SK-N-SH treated with all-trans-retinoic acid at 6 μM for 48 hours (cell line): Measurements from ENCODE around the gene NTN1.

Source experiments
- ZFP3 ChIP-seq: fragments of 250-450 bp; sonication (Bioruptor Pico); IDR thresholded peaks from 2 replicates; pipeline ENCODE4 v1.5.0; 2020; ENCODE audit warnings: mild to moderate bottlenecking, moderate library complexity
- TF ChIP-seq, protein P1 (sequence below): fragments of 250-450 bp; sonication (Bioruptor Pico); IDR thresholded peaks from 2 replicates; pipeline ENCODE4 v1.5.0; 2020; ENCODE audit warnings: mild to moderate bottlenecking, moderate library complexity

DNA sequence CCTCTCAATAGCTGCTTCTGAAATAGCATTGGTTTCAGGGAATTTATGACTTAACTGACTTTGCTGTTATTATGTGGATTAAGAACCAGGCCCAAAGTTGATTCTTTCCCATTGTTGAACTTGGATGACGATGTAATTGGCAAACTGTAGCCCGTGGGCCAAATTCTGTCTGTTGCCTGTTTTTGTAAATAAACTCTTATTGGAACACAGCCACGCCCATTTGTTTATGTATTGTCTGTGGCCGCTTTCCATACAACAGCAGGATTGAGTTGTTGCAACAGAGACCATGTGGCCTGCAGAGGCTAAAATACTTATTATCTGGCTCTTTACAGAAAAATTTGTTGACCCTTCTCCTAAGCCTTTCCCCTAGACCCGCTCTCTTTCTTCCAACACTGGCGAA is 31.6 kb downstream of the NTN1 start:
- TF ChIP-seq ZFP3 (CRISPR knock-in tag) = no peak
- TF ChIP-seq, protein P1, sequence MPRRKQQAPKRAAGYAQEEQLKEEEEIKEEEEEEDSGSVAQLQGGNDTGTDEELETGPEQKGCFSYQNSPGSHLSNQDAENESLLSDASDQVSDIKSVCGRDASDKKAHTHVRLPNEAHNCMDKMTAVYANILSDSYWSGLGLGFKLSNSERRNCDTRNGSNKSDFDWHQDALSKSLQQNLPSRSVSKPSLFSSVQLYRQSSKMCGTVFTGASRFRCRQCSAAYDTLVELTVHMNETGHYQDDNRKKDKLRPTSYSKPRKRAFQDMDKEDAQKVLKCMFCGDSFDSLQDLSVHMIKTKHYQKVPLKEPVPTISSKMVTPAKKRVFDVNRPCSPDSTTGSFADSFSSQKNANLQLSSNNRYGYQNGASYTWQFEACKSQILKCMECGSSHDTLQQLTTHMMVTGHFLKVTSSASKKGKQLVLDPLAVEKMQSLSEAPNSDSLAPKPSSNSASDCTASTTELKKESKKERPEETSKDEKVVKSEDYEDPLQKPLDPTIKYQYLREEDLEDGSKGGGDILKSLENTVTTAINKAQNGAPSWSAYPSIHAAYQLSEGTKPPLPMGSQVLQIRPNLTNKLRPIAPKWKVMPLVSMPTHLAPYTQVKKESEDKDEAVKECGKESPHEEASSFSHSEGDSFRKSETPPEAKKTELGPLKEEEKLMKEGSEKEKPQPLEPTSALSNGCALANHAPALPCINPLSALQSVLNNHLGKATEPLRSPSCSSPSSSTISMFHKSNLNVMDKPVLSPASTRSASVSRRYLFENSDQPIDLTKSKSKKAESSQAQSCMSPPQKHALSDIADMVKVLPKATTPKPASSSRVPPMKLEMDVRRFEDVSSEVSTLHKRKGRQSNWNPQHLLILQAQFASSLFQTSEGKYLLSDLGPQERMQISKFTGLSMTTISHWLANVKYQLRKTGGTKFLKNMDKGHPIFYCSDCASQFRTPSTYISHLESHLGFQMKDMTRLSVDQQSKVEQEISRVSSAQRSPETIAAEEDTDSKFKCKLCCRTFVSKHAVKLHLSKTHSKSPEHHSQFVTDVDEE = no peak
